Measurements from ENCODE around the gene RBFOX2. TPM values are rescaled to one million over a fixed set of nuclear protein-coding genes. Genes with fewer than 3 reads are reported as not detected.
A peak's percentile ranks its signal among the peaks of the same experiment; 100 is the strongest.

Gene RBFOX2
- total and polyA plus RNA-seq, 2 of the 13 experiments (the other 11 are each of a cell fraction or from before 2014, with no cell fraction given) = 37.3 to 40.4 TPM

DNA sequence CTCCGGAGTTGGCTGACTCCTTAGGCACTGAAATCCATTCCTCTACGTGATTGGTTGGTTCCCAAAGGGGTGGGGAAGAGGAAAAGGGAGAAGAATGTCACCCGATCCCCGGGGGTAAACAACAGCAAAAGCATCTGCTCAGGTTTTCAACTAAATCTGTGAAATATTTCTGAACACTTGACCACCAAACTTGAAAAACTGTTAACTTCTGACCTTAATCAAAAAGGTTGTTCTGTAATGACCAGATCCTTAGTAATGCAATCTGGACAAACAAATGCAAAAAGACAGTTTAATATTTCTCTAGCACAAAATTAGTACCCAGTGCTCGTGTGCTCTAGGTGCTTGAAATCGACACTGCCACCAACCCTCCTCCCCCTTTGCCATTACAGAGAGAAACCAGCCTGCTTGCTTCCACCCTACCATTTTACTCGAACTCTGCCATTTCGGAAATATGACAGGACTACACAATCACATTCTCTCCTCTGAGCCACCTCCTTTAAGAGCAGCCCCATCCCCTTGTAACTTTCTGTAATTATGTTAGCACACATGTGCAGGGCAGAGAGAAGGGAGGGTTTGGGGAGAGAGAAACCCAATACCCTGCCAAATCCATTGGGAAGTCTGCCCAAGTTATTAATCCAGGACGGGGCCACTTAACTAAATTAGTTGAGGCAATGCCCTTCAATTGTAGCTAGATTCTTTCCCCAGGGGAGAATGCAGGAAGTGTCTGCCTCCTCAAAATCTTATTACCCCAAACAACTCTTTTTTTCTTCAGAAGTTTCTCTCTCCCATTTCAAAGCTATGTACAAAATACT lies 113.8 kb downstream of the RBFOX2 start (continued):
- TF ChIP-seq, protein P1, sequence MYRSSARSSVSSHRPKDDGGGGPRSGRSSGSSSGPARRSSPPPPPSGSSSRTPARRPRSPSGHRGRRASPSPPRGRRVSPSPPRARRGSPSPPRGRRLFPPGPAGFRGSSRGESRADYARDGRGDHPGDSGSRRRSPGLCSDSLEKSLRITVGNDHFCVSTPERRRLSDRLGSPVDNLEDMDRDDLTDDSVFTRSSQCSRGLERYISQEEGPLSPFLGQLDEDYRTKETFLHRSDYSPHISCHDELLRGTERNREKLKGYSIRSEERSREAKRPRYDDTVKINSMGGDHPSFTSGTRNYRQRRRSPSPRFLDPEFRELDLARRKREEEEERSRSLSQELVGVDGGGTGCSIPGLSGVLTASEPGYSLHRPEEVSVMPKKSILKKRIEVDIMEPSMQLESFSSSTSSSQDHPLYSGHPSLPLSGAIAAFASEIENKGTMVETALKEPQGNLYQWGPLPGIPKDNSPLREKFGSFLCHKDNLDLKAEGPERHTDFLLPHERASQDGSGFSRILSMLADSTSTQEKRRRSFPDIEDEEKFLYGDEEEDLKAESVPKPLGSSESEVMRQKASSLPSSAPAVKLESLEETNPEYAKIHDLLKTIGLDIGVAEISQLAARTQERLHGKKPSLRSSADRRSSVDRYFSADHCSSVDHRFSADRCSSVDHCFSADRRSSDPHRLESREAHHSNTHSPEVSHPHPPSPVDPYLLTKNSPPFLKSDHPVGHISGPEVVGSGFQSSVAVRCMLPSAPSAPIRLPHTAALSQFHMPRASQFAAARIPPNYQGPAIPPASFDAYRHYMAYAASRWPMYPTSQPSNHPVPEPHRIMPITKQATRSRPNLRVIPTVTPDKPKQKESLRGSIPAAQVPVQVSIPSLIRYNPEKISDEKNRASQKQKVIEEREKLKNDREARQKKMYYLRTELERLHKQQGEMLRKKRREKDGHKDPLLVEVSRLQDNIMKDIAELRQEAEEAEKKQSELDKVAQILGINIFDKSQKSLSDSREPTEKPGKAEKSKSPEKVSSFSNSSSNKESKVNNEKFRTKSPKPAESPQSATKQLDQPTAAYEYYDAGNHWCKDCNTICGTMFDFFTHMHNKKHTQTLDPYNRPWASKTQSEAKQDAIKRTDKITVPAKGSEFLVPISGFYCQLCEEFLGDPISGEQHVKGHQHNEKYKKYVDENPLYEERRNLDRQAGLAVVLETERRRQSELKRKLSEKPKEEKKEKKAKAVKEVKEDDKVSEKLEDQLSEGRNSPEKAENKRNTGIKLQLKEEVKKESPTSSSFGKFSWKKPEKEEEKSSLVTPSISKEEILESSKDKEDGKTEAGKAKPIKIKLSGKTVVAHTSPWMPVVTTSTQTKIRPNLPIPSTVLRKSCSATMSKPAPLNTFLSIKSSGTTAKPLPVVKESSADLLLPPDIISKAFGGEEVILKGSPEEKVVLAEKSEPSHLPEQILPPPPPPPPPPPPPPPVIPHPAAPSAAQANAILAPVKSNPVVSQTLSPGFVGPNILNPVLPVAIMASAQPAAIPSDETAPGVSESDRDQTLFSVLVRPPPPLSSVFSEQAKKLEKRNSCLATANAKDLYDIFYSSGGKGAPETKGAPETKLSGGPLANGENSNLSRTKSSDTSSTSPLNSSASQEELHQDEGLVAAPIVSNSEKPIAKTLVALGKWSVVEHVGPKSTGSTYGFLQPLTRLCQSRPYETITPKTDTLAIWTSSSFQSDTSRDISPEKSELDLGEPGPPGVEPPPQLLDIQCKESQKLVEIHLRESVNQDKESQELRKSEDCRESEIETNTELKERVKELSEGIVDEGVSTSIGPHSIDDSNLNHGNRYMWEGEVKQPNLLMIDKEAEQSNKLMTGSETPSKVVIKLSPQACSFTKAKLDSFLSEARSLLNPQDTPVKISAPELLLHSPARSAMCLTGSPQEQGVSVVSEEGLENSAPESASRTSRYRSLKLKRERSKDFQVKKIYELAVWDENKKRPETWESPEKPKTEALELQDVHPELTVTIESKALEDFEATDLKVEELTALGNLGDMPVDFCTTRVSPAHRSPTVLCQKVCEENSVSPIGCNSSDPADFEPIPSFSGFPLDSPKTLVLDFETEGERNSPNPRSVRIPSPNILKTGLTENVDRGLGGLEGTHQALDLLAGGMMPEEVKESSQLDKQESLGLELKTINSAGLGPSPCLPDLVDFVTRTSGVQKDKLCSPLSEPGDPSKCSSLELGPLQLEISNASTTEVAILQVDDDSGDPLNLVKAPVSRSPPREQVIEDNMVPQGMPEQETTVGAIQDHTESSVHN (CRISPR knock-in tag; IDR thresholded peaks at IDR 0.05) = no peak
- TF ChIP-seq ZNF496 (CRISPR knock-in tag; IDR thresholded peaks at IDR 0.05; ENCODE audit: insufficient replicate concordance) (no peak), ZFP62 (CRISPR knock-in tag; IDR thresholded peaks at IDR 0.05) (no peak), HES4 (CRISPR knock-in tag; IDR thresholded peaks at IDR 0.05; ENCODE audit: borderline replicate concordance) (no peak), SOX6 (IDR thresholded peaks at IDR 0.05) (no peak), SOX6 (CRISPR knock-in tag; IDR thresholded peaks at IDR 0.05) (peak; percentile 33; the same call in 1 of the 2 replicates), ZNF136 (CRISPR knock-in tag; IDR thresholded peaks at IDR 0.05; ENCODE audit: low read depth) (no peak), ZNF20 (CRISPR knock-in tag; IDR thresholded peaks at IDR 0.05) (no peak)
- TF ChIP-seq, protein P2, sequence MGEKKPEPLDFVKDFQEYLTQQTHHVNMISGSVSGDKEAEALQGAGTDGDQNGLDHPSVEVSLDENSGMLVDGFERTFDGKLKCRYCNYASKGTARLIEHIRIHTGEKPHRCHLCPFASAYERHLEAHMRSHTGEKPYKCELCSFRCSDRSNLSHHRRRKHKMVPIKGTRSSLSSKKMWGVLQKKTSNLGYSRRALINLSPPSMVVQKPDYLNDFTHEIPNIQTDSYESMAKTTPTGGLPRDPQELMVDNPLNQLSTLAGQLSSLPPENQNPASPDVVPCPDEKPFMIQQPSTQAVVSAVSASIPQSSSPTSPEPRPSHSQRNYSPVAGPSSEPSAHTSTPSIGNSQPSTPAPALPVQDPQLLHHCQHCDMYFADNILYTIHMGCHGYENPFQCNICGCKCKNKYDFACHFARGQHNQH (CRISPR knock-in tag; IDR thresholded peaks at IDR 0.05) = 0 out of 2 replicates have a peak, but pooled peaks have one; percentile 19
- TF ChIP-seq, protein P3, sequence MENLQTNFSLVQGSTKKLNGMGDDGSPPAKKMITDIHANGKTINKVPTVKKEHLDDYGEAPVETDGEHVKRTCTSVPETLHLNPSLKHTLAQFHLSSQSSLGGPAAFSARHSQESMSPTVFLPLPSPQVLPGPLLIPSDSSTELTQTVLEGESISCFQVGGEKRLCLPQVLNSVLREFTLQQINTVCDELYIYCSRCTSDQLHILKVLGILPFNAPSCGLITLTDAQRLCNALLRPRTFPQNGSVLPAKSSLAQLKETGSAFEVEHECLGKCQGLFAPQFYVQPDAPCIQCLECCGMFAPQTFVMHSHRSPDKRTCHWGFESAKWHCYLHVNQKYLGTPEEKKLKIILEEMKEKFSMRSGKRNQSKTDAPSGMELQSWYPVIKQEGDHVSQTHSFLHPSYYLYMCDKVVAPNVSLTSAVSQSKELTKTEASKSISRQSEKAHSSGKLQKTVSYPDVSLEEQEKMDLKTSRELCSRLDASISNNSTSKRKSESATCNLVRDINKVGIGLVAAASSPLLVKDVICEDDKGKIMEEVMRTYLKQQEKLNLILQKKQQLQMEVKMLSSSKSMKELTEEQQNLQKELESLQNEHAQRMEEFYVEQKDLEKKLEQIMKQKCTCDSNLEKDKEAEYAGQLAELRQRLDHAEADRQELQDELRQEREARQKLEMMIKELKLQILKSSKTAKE (CRISPR knock-in tag; IDR thresholded peaks at IDR 0.05; ENCODE audit: borderline replicate concordance) = no peak
- TF ChIP-seq, protein P4, sequence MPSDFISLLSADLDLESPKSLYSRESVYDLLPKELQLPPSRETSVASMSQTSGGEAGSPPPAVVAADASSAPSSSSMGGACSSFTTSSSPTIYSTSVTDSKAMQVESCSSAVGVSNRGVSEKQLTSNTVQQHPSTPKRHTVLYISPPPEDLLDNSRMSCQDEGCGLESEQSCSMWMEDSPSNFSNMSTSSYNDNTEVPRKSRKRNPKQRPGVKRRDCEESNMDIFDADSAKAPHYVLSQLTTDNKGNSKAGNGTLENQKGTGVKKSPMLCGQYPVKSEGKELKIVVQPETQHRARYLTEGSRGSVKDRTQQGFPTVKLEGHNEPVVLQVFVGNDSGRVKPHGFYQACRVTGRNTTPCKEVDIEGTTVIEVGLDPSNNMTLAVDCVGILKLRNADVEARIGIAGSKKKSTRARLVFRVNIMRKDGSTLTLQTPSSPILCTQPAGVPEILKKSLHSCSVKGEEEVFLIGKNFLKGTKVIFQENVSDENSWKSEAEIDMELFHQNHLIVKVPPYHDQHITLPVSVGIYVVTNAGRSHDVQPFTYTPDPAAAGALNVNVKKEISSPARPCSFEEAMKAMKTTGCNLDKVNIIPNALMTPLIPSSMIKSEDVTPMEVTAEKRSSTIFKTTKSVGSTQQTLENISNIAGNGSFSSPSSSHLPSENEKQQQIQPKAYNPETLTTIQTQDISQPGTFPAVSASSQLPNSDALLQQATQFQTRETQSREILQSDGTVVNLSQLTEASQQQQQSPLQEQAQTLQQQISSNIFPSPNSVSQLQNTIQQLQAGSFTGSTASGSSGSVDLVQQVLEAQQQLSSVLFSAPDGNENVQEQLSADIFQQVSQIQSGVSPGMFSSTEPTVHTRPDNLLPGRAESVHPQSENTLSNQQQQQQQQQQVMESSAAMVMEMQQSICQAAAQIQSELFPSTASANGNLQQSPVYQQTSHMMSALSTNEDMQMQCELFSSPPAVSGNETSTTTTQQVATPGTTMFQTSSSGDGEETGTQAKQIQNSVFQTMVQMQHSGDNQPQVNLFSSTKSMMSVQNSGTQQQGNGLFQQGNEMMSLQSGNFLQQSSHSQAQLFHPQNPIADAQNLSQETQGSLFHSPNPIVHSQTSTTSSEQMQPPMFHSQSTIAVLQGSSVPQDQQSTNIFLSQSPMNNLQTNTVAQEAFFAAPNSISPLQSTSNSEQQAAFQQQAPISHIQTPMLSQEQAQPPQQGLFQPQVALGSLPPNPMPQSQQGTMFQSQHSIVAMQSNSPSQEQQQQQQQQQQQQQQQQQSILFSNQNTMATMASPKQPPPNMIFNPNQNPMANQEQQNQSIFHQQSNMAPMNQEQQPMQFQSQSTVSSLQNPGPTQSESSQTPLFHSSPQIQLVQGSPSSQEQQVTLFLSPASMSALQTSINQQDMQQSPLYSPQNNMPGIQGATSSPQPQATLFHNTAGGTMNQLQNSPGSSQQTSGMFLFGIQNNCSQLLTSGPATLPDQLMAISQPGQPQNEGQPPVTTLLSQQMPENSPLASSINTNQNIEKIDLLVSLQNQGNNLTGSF (CRISPR knock-in tag; IDR thresholded peaks at IDR 0.05) = no peak
